ENCODE measurements around the gene ZNF888.

- TF ChIP-seq CTCF (IDR thresholded peaks at IDR 0.05) (no peak), EP300 (IDR thresholded peaks at IDR 0.05) (no peak)
Observed at GRCh38 chr19:52896431-52897137, 26.6 kb downstream of the ZNF888 start.

All from esophagus muscularis mucosa (tissue), 3 donors.